AG04449 (cell line): ENCODE results near the gene TXLNA.

Experiments
- CTCF ChIA-PET: fragments of 350-600 bp; formaldehyde crosslinking; extraction: SDS; loops from one replicate; lab custom pipeline; 2021; ENCODE audit warnings: antibody characterized with exemption; lab: Yijun Ruan, JAX
- POLR2A ChIA-PET: fragments of 400-600, 350-600 bp; formaldehyde crosslinking; extraction: SDS; loops from one replicate; lab custom pipeline; 2020; ENCODE audit warnings: antibody characterized with exemption, inconsistent platforms; lab: Yijun Ruan, JAX
- DNase-seq: peaks from one replicate; pipeline ENCODE4 v3.0.0-alpha.2; 2010; ENCODE audit warnings: low read depth, low spot score
- H3K4me3 ChIP-seq: 2 replicates; pipeline ENCODE4 v1.5.1; 2011; ENCODE audit warnings: low read depth, mild to moderate bottlenecking, control low read depth, low read length
- CTCF ChIP-seq: IDR thresholded peaks from one replicate; pipeline ENCODE4 v1.5.1; 2011; ENCODE audit warnings: mild to moderate bottlenecking, moderate library complexity, low read length, control low read depth, inconsistent platforms; ENCODE audit not compliant: insufficient read depth; ENCODE audit errors: missing control alignments

TXLNA gene

GRCh38 chr1:32181065-32181464, 1.6 kb downstream of the TXLNA start:
- DNase-seq: no peak
- ChIA-PET POLR2A (interaction anchor here (1.2 to 2.4 kb wide), 3 partner anchors 16 to 151 kb away, joined by 5 to 18 read pairs (median 11); partner anchors contain the start of gene CCDC28B), CTCF (interaction anchor here (1.2 to 1.3 kb wide), 2 partner anchors 18 to 70 kb away, joined by 3 to 4 read pairs; no protein-coding TSS in a partner anchor)
- no peak for TF ChIP-seq CTCF
- H3K4me3 ChIP-seq: peak overlapping the region; percentile 71

GRCh38 chr1:32181563-32181962, 2.1 kb downstream of the TXLNA start:
- POLR2A ChIA-PET: interaction anchor here (0.6 kb wide), 1 partner anchor 76 kb away, joined by 3 read pairs; no protein-coding TSS in a partner anchor

GRCh38 chr1:32182060-32182459, 2.6 kb downstream of the TXLNA start:
- TF ChIP-seq CTCF: no peak
- CTCF ChIA-PET: interaction anchor here (1.2 to 1.3 kb wide), 2 partner anchors 16 to 17 kb away, joined by 3 read pairs; no protein-coding TSS in a partner anchor
- no peak for DNase-seq
- POLR2A ChIA-PET: interaction anchor here (0.6 to 0.7 kb wide), 2 partner anchors 18 to 77 kb away, joined by 3 to 4 read pairs; partner anchors contain the start of gene CCDC28B
- H3K4me3 ChIP-seq: peak overlapping the region; percentile 71

More at GRCh38 chr1:32181563-32181962, 2.1 kb downstream of the TXLNA start:
- no peak for TF ChIP-seq CTCF
- no peak for DNase-seq
- CTCF ChIA-PET: interaction anchor here (1.3 kb wide), 1 partner anchor 17 kb away, joined by 3 read pairs; no protein-coding TSS in a partner anchor
- H3K4me3 ChIP-seq: peak overlapping the region; percentile 71

- ChIA-PET CTCF (interaction anchor here (1.0 to 1.4 kb wide), 2 partner anchors 10 to 32 kb away, joined by 3 to 5 read pairs; no protein-coding TSS in a partner anchor), POLR2A (interaction anchor here (0.6 kb wide), 1 partner anchor 152 kb away, joined by 3 read pairs; the partner anchor contains the start of gene MARCKSL1)
- TF ChIP-seq CTCF: no peak
- DNase-seq: no peak
- no peak overlapping the region for H3K4me3 ChIP-seq
Observed at GRCh38 chr1:32184650-32185049, 5.2 kb downstream of the TXLNA start.

- no peak overlapping the region for H3K4me3 ChIP-seq
- ChIA-PET CTCF (interaction anchor here (1.5 kb wide), 1 partner anchor 29 kb away, joined by 4 read pairs; no protein-coding TSS in a partner anchor), POLR2A (no interaction called here)
- no peak for TF ChIP-seq CTCF
- DNase-seq: no peak
Observed at GRCh38 chr1:32186077-32186476, 6.6 kb downstream of the TXLNA start.

- POLR2A ChIA-PET: no interaction called here
Observed at GRCh38 chr1:32186491-32186890, 7.0 kb downstream of the TXLNA start.

More at GRCh38 chr1:32186491-32186890, 7.0 kb downstream of the TXLNA start:
- no peak for DNase-seq
- TF ChIP-seq CTCF: no peak
- CTCF ChIA-PET: interaction anchor here (1.0 to 1.5 kb wide), 2 partner anchors 29 to 196 kb away, joined by 3 to 4 read pairs; no protein-coding TSS in a partner anchor
- no peak overlapping the region for H3K4me3 ChIP-seq
